SK-N-SH (cell line): ENCODE results near the gene INTS11. TPM values are rescaled to one million over a fixed set of nuclear protein-coding genes. Genes with fewer than 3 reads are reported as not detected.

Experiments
- CTCF ChIA-PET: fragments of 300-600, 350-600 bp; formaldehyde crosslinking; extraction: SDS; loops from one replicate; lab custom pipeline; 2021; lab: Yijun Ruan, JAX
- POLR2A ChIA-PET: fragments of 350-600 bp; sonication (Branson Sonifier 250); formaldehyde crosslinking; extraction: SDS; loops from one replicate; lab custom pipeline; 2020; ENCODE audit warnings: antibody characterized with exemption, inconsistent platforms; lab: Yijun Ruan, JAX
- DNase-seq: peaks from one replicate; pipeline ENCODE4 v3.0.0; 2012
- H2AFZ ChIP-seq: fragments of 200-600 bp; sonication (generic); 2 replicates; pipeline ENCODE4 v1.8.1; 2016; ENCODE audit warnings: antibody characterized with exemption, mild to moderate bottlenecking, low read depth
- H3F3A ChIP-seq: fragments of 200-600 bp; sonication (generic); replicated peaks from 2 replicates; pipeline ENCODE3; 2016; ENCODE audit warnings: antibody characterized with exemption, mild to moderate bottlenecking; ENCODE audit not compliant: insufficient read depth
- H3K27ac ChIP-seq, 2 experiments: fragments of 200-500 bp in 1 of 2; fragments of 200-600 bp in 1 of 2; sonication (Bioruptor generic) in 1 of 2; sonication (generic), shearing (Covaris generic) in 1 of 2; 2 replicates each; pipeline versions ENCODE4 v1.5.1 to v1.6.1; 2014 to 2016; ENCODE audit warnings: low read depth in 2 of 2, inconsistent platforms in 1 of 2, low read length in 1 of 2, mild to moderate bottlenecking in 1 of 2, mixed read lengths in 1 of 2
- H3K27me3 ChIP-seq: fragments of 200-600 bp; sonication (generic), shearing (Covaris generic); 2 replicates; pipeline ENCODE4 v1.6.1; 2016; ENCODE audit warnings: mixed run types; ENCODE audit not compliant: insufficient read depth
- H3K36me3 ChIP-seq, 2 experiments: fragments of 200-500 bp in 1 of 2; fragments of 200-600 bp in 1 of 2; sonication (Bioruptor generic) in 1 of 2; sonication (generic) in 1 of 2; replicated peaks in 1 of 2; 2 replicates each; pipeline versions ENCODE3 to v1.5.1; 2014 to 2016; ENCODE audit warnings: low read length in 1 of 2, mild to moderate bottlenecking in 1 of 2; ENCODE audit not compliant: insufficient read depth in 2 of 2, control insufficient read depth in 1 of 2
- H3K4me1 ChIP-seq, 2 experiments: fragments of 200-500 bp in 1 of 2; fragments of 200-600 bp in 1 of 2; sonication (Bioruptor generic) in 1 of 2; sonication (generic), shearing (Covaris generic) in 1 of 2; 2 replicates each; pipeline versions ENCODE4 v1.5.1 to v1.6.1; 2014 to 2016; ENCODE audit warnings: low read depth in 1 of 2, low read length in 1 of 2, mixed run types in 1 of 2; ENCODE audit not compliant: insufficient read depth in 2 of 2, control insufficient read depth in 1 of 2
- H3K4me2 ChIP-seq: fragments of 200-600 bp; sonication (generic), shearing (Covaris generic); 2 replicates; pipeline ENCODE4 v1.6.1; 2017; ENCODE audit warnings: mixed run types
- H3K4me3 ChIP-seq, 2 experiments: fragments of 200-500 bp in 1 of 2; fragments of 200-600 bp in 1 of 2; sonication (Bioruptor generic) in 1 of 2; sonication (generic), shearing (Covaris generic) in 1 of 2; 2 replicates each; pipeline versions ENCODE4 v1.5.1 to v1.8.1; 2014 to 2016; ENCODE audit warnings: low read depth in 2 of 2, inconsistent platforms in 1 of 2, low read length in 1 of 2, mild to moderate bottlenecking in 1 of 2, mixed read lengths in 1 of 2, moderate library complexity in 1 of 2
- H3K79me2 ChIP-seq: fragments of 200-600 bp; sonication (generic); 2 replicates; pipeline ENCODE4 v1.8.1; 2017; ENCODE audit warnings: mild to moderate bottlenecking; ENCODE audit not compliant: insufficient read depth
- H3K9ac ChIP-seq: fragments of 200-600 bp; sonication (generic); 2 replicates; pipeline ENCODE4 v1.6.1; 2017; ENCODE audit warnings: mixed run types
- H3K9me2 ChIP-seq: fragments of 200-600 bp; sonication (generic); 2 replicates; pipeline ENCODE4 v1.6.1; 2017; ENCODE audit warnings: mixed run types
- H3K9me3 ChIP-seq: fragments of 200-600 bp; sonication (generic); 2 replicates; pipeline ENCODE4 v1.6.1; 2017; ENCODE audit warnings: mixed run types, mild to moderate bottlenecking, moderate library complexity
- H4K20me1 ChIP-seq: fragments of 200-600 bp; sonication (generic); 2 replicates; pipeline ENCODE4 v1.6.1; 2017; ENCODE audit warnings: mild to moderate bottlenecking, mixed run types; ENCODE audit not compliant: insufficient read depth
- CHD2 ChIP-seq: fragments of 150-350 bp; IDR thresholded peaks from 2 replicates; pipeline ENCODE4 v1.6.1; 2018; ENCODE audit warnings: low read length; ENCODE audit not compliant: partially characterized antibody
- EZH2phosphoT487 ChIP-seq: fragments of 200-600 bp; sonication (generic); IDR thresholded peaks from 2 replicates; pipeline ENCODE4 v1.6.1; 2017; ENCODE audit warnings: low read depth, mixed run types, mild to moderate bottlenecking, antibody characterized with exemption, moderate library complexity, borderline replicate concordance
- FOXJ3 ChIP-seq: sonication (generic); formaldehyde crosslinking; IDR thresholded peaks from 2 replicates; pipeline ENCODE4 v1.5.1; 2020; ENCODE audit warnings: mild to moderate bottlenecking, missing genetic modification reagents
- GABPA ChIP-seq: IDR thresholded peaks from 2 replicates; pipeline ENCODE4 v1.4.0; 2012; ENCODE audit warnings: low read depth, mild to moderate bottlenecking
- GATA2 ChIP-seq: sonication (generic); formaldehyde crosslinking; IDR thresholded peaks from 2 replicates; pipeline ENCODE4 v1.5.0; 2020; ENCODE audit warnings: mild to moderate bottlenecking, missing genetic modification reagents
- MXI1 ChIP-seq: IDR thresholded peaks from 2 replicates; pipeline ENCODE4 v1.6.1; 2012; ENCODE audit warnings: mild to moderate bottlenecking, low read depth, low read length, improper control_type of control experiment
- RAD21 ChIP-seq: IDR thresholded peaks from 2 replicates; pipeline ENCODE4 v1.6.1; 2012; ENCODE audit warnings: mild to moderate bottlenecking, low read length
- RCOR1 ChIP-seq: fragments of 150-350 bp; IDR thresholded peaks from 2 replicates; pipeline ENCODE4 v1.6.1; 2017; ENCODE audit warnings: antibody characterized with exemption, low read length
- RXRA ChIP-seq: IDR thresholded peaks from 2 replicates; pipeline ENCODE4 v1.4.0; 2012; ENCODE audit warnings: low read depth, mild to moderate bottlenecking, borderline replicate concordance
- SMC3 ChIP-seq: IDR thresholded peaks from 2 replicates; pipeline ENCODE4 v1.6.1; 2012; ENCODE audit warnings: low read depth, low read length, improper control_type of control experiment
- TEAD4 ChIP-seq: IDR thresholded peaks from 2 replicates; pipeline ENCODE4 v1.4.0; 2012; ENCODE audit warnings: mild to moderate bottlenecking, borderline replicate concordance; ENCODE audit not compliant: insufficient read depth
- WGBS: methylation state at CpG from one replicate; pipeline ENCODE4 v1.1.6; 2017; ENCODE audit warnings: low lambda C conversion rate; 5-methylcytosine and 5-hydroxymethylcytosine counted together
- polyA plus RNA-seq, 3 experiments: library from polyadenylated mRNA; depleted of rRNA; stranded (reverse); fragments of >200 nt; gene quantifications; 2 replicates each; pipeline ENCODE4 v1.2.3, GENCODE V29; 2012
- TF ChIP-seq, protein P1 (sequence below): IDR thresholded peaks from 2 replicates; pipeline ENCODE4 v1.4.0; 2012; ENCODE audit warnings: low read depth
- TF ChIP-seq, protein P2 (sequence below): fragments of 150-350 bp; IDR thresholded peaks from 2 replicates; pipeline ENCODE4 v1.6.1; 2016; ENCODE audit warnings: mild to moderate bottlenecking, low read depth, low read length

INTS11 gene
- polyA plus RNA-seq, 1 of the 3 experiments (the other 2 are of a cell fraction), result 137 TPM

GRCh38 chr1:1320666-1321448 lies 3.6 kb downstream of the INTS11 start:
- CTCF ChIA-PET, result interaction anchor here (1.3 to 1.8 kb wide), 3 partner anchors 16 to 29 kb away, joined by 3 to 5 read pairs (median 4); no protein-coding TSS in a partner anchor
- no peak for DNase-seq
- H3K9me2 ChIP-seq, result no peaks in the 10 kb centered on the region
- no peaks in the 10 kb centered on the region for H3K9me3 ChIP-seq
- no peak overlapping the region for H3K4me2 ChIP-seq
- POLR2A ChIA-PET, result no interaction called here
- peaks cover 4 to 20% of the 10 kb centered on the region in 2 experiments; a peak in 2 of 4 replicates for H3K4me1 ChIP-seq
- H2AFZ ChIP-seq, result no peak overlapping the region
- no peak overlapping the region for H3K4me3 ChIP-seq
- H3K27me3 ChIP-seq, result no peaks in the 10 kb centered on the region
- no CpG with 5 or more reads among the region's 23 CpGs for WGBS
- peaks cover 55% of the 10 kb centered on the region for H4K20me1 ChIP-seq
- H3K27ac ChIP-seq, result no peak overlapping the region
- H3F3A ChIP-seq, result peaks cover 14% of the 10 kb centered on the region
- H3K79me2 ChIP-seq, result peaks cover 84% of the 10 kb centered on the region
- H3K9ac ChIP-seq, result no peak overlapping the region
- peaks cover 12 to 30% of the 10 kb centered on the region in 2 experiments for H3K36me3 ChIP-seq
- TF ChIP-seq, protein P1, sequence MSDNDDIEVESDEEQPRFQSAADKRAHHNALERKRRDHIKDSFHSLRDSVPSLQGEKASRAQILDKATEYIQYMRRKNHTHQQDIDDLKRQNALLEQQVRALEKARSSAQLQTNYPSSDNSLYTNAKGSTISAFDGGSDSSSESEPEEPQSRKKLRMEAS, result no peak
- TF ChIP-seq RXRA, result no peak

DNA sequence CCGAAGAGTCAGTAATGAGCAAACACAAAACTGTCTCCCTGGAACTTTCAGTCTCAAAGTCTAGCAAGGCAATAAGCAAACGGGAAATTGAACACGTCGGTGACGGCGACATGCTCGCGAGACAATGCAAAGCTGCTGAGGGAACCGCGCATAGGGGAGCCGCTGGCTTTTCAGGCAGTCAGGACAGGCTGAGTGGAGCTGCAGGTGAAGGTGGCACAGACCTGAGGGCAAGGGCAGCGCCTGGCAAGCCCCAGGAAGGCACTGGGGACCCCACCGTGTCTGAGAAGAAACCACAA lies 4.9 kb downstream of the INTS11 start:
- H3F3A ChIP-seq, result peaks cover 14% of the 10 kb centered on the region
- H3K9me2 ChIP-seq, result no peaks in the 10 kb centered on the region
- peaks cover 55% of the 10 kb centered on the region for H4K20me1 ChIP-seq
- peaks cover 81% of the 10 kb centered on the region for H3K79me2 ChIP-seq
- 96% methylated on average over 12 of the region's 13 CpGs for WGBS
- H3K9ac ChIP-seq, result no peak overlapping the region
- H2AFZ ChIP-seq, result no peak overlapping the region
- no peak for TF ChIP-seq GABPA
- TF ChIP-seq, all 33 proteins: peak for 0
- H3K27me3 ChIP-seq, result no peaks in the 10 kb centered on the region
- no peaks in the 10 kb centered on the region for H3K9me3 ChIP-seq
- ChIA-PET POLR2A (no interaction called here), CTCF (interaction anchor here (1.3 to 1.8 kb wide), 2 partner anchors 8 to 28 kb away, joined by 3 to 5 read pairs; no protein-coding TSS in a partner anchor)
- H3K36me3 ChIP-seq, result peaks cover 12 to 38% of the 10 kb centered on the region in 2 experiments
- no peak for DNase-seq
- H3K27ac ChIP-seq, result no peak overlapping the region
- no peak overlapping the region for H3K4me2 ChIP-seq
- peaks cover 4 to 13% of the 10 kb centered on the region in 2 experiments; a peak in 2 of 4 replicates for H3K4me1 ChIP-seq
- no peak overlapping the region for H3K4me3 ChIP-seq

DNA sequence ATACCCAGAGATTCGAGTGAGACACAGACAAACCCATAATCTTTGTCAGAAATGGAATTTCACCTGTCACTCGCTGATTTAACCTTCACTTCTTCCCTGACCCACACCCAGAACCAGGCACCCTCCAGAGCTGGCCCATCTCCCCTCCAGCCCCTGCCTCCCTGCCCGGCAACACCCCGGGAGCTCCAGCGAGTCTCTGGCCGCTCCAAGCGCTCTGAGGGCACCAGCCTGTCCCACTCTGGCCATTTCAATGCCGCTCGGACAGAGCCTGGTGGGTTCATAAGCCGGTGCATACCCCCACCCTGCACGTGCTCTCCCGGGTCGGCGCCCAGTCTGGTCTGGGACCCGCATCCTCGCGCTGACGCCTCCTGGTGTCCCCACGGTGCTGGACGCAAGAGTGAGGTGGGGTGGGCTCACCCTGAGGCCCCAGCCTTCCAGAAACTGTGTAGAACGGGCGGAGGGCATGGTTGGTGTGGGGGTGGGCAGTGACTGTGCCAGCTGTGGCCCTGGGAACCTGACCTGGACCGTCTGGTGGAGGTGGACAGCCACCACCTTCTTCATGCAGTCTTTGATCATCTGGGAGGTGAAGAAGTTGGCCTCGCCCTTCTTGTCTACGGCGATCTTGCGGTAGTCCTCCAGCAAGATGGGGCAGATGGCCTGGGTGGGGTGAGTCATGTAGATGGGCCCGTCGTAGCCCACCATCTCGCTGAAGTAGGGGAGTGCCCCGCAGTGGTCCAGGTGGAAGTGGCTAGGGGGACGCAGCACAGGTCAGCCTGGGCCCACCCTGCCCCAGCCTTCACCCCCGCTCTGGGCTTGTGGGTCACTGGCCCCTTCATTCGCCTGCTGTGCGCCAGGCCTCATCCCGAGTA lies 5.4 kb downstream of the INTS11 start:
- no peak overlapping the region for H2AFZ ChIP-seq
- peak overlapping the region; percentile 44; the same call in 1 of the 2 replicates for H3K4me2 ChIP-seq
- peaks cover 4 to 13% of the 10 kb centered on the region in 2 experiments; a peak in 2 of 4 replicates for H3K4me1 ChIP-seq
- no peaks in the 10 kb centered on the region for H3K27me3 ChIP-seq
- H3K79me2 ChIP-seq, result peaks cover 77% of the 10 kb centered on the region
- WGBS, result 89% methylated on average over 20 of the region's 36 CpGs
- H3K27ac ChIP-seq, result peak overlapping the region in 1 of 2 experiments; percentile 86; a peak in 2 of 4 replicates
- H3K9me3 ChIP-seq, result no peaks in the 10 kb centered on the region
- POLR2A ChIA-PET, result no interaction called here
- H3K9me2 ChIP-seq, result no peaks in the 10 kb centered on the region
- H3K9ac ChIP-seq, result peak overlapping the region; percentile 10; the same call in 1 of the 2 replicates
- H3K4me3 ChIP-seq, result no peak overlapping the region
- H4K20me1 ChIP-seq, result peaks cover 55% of the 10 kb centered on the region
- CTCF ChIA-PET, result interaction anchor here (1.0 to 1.3 kb wide), 2 partner anchors 7 to 9 kb away, joined by 3 read pairs; no protein-coding TSS in a partner anchor
- H3K36me3 ChIP-seq, result peaks cover 12 to 44% of the 10 kb centered on the region in 2 experiments
- H3F3A ChIP-seq, result peaks cover 14% of the 10 kb centered on the region
- no peak for TF ChIP-seq EZH2phosphoT487
- TF ChIP-seq, protein P2, sequence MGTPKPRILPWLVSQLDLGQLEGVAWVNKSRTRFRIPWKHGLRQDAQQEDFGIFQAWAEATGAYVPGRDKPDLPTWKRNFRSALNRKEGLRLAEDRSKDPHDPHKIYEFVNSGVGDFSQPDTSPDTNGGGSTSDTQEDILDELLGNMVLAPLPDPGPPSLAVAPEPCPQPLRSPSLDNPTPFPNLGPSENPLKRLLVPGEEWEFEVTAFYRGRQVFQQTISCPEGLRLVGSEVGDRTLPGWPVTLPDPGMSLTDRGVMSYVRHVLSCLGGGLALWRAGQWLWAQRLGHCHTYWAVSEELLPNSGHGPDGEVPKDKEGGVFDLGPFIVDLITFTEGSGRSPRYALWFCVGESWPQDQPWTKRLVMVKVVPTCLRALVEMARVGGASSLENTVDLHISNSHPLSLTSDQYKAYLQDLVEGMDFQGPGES, result no peak
- TF ChIP-seq RAD21, result no peak
- TF ChIP-seq FOXJ3 (CRISPR knock-in tag), result no peak
- TF ChIP-seq GATA2 (CRISPR knock-in tag), result no peak
- no peak for TF ChIP-seq CHD2
- TF ChIP-seq GABPA, result no peak
- no peak for TF ChIP-seq MXI1
- no peak for TF ChIP-seq RCOR1
- no peak for TF ChIP-seq SMC3
- no peak for TF ChIP-seq TEAD4
- no peak for DNase-seq
